Activated CD8-positive, alpha-beta memory T cell treated with anti-CD3 and anti-CD28 coated beads, Interleukin-2, amount 50 U/mL, for 48 hours (primary cell): Measurements from ENCODE around the gene MRAP2.
"Not testable (repeated sequence)": the region's sequence is repeated elsewhere in the genome, so short reads cannot be mapped to it uniquely, and the experiment has no call there.

Source experiments
- DNase-seq: peaks from one replicate; pipeline ENCODE4 v3.0.0-alpha.2; 2020

MRAP2 gene

GRCh38 chr6:84032000-84032399 is 1.6 kb upstream of the MRAP2 start:
- DNase-seq: not testable (repeated sequence)

- DNase-seq: no peak
Observed at GRCh38 chr6:84035484-84035883, 1.9 kb downstream of the MRAP2 start.

GRCh38 chr6:84037425-84038089 is 4.0 kb downstream of the MRAP2 start:
- no peak for DNase-seq

GRCh38 chr6:84042603-84043002 is 9.0 kb downstream of the MRAP2 start:
- no peak for DNase-seq

- DNase-seq: no peak
Observed at GRCh38 chr6:84043555-84043954, 10.0 kb downstream of the MRAP2 start.

GRCh38 chr6:84046755-84047154 is 13.2 kb downstream of the MRAP2 start:
- no peak for DNase-seq

- no peak for DNase-seq
Observed at GRCh38 chr6:84048588-84048987, 15.0 kb downstream of the MRAP2 start.

- DNase-seq: no peak
Observed at GRCh38 chr6:84050408-84050807, 16.8 kb downstream of the MRAP2 start.

- DNase-seq: no peak
Observed at GRCh38 chr6:84052204-84052882, 18.8 kb downstream of the MRAP2 start.

GRCh38 chr6:84052883-84053241 is 19.3 kb downstream of the MRAP2 start:
- DNase-seq: no peak

- DNase-seq: no peak
Observed at GRCh38 chr6:84055647-84056046, 22.1 kb downstream of the MRAP2 start.

GRCh38 chr6:84057908-84058307 is 24.3 kb downstream of the MRAP2 start:
- no peak for DNase-seq

GRCh38 chr6:84059082-84059481 is 25.5 kb downstream of the MRAP2 start:
- DNase-seq: no peak

- no peak for DNase-seq
Observed at GRCh38 chr6:84061174-84061573, 27.6 kb downstream of the MRAP2 start.

GRCh38 chr6:84061613-84062398 is 28.2 kb downstream of the MRAP2 start:
- no peak for DNase-seq

- DNase-seq: no peak
Observed at GRCh38 chr6:84062519-84063154, 29.1 kb downstream of the MRAP2 start.

- DNase-seq: no peak
Observed at GRCh38 chr6:84065693-84066290, 32.2 kb downstream of the MRAP2 start.

- no peak for DNase-seq
Observed at GRCh38 chr6:84066536-84066935, 33.0 kb downstream of the MRAP2 start.

GRCh38 chr6:84068873-84069272 is 35.3 kb downstream of the MRAP2 start:
- DNase-seq: not testable (repeated sequence)

GRCh38 chr6:84072442-84072997 is 38.9 kb downstream of the MRAP2 start:
- DNase-seq: no peak

- DNase-seq: no peak
Observed at GRCh38 chr6:84074988-84075781, 41.6 kb downstream of the MRAP2 start.

GRCh38 chr6:84077645-84078044 is 44.1 kb downstream of the MRAP2 start:
- DNase-seq: no peak
